HepG2 (cell line): ENCODE results near the gene INF2. TPM values are rescaled to one million over a fixed set of nuclear protein-coding genes. Genes with fewer than 3 reads are reported as not detected.

Source experiments
- KDM4B ChIP-seq: sonication (generic); formaldehyde crosslinking; IDR thresholded peaks from 2 replicates; pipeline ENCODE4 v1.4.0; 2020; ENCODE audit warnings: missing genetic modification reagents
- MTF1 ChIP-seq: sonication (generic); formaldehyde crosslinking; IDR thresholded peaks from 2 replicates; pipeline ENCODE4 v1.5.0; 2020; ENCODE audit warnings: missing genetic modification reagents
- MYNN ChIP-seq: sonication (generic); formaldehyde crosslinking; IDR thresholded peaks from 2 replicates; pipeline ENCODE4 v1.4.0; 2020; ENCODE audit warnings: mild to moderate bottlenecking, low read depth, missing genetic modification reagents
- PHF21A ChIP-seq: sonication (generic); formaldehyde crosslinking; IDR thresholded peaks from 2 replicates; pipeline ENCODE4 v1.5.0; 2020; ENCODE audit warnings: mild to moderate bottlenecking, missing genetic modification reagents
- SPEN ChIP-seq: sonication (generic); formaldehyde crosslinking; IDR thresholded peaks from 2 replicates; pipeline ENCODE4 v1.5.1; 2020; ENCODE audit warnings: low read depth, mild to moderate bottlenecking, missing genetic modification reagents
- ZBTB40 ChIP-seq, 2 experiments: fragments of 450-650 bp in 1 of 2; sonication (generic) in 1 of 2; formaldehyde crosslinking in 1 of 2; IDR thresholded peaks; 2 replicates each; pipeline versions ENCODE4 v1.6.1 to v1.8.0; 2016 to 2022; ENCODE audit warnings: antibody characterized with exemption in 1 of 2, mild to moderate bottlenecking in 1 of 2, missing genetic modification reagents in 1 of 2
- ZNF232 ChIP-seq: sonication (generic); formaldehyde crosslinking; IDR thresholded peaks from 2 replicates; pipeline ENCODE4 v1.4.0; 2020; ENCODE audit warnings: missing genetic modification reagents, borderline replicate concordance
- ZNF430 ChIP-seq: sonication (generic); formaldehyde crosslinking; IDR thresholded peaks from 2 replicates; pipeline ENCODE4 v1.9.0; 2021; ENCODE audit warnings: mild to moderate bottlenecking, missing genetic modification reagents
- ZNF441 ChIP-seq: sonication (generic); formaldehyde crosslinking; IDR thresholded peaks from 2 replicates; pipeline ENCODE4 v1.7.0; 2021; ENCODE audit warnings: missing genetic modification reagents, borderline replicate concordance
- ZNF709 ChIP-seq: sonication (generic); formaldehyde crosslinking; IDR thresholded peaks from 2 replicates; pipeline ENCODE4 v1.5.0; 2020; ENCODE audit warnings: mild to moderate bottlenecking, missing genetic modification reagents
- ZSCAN29 ChIP-seq: sonication (generic); formaldehyde crosslinking; conservative IDR thresholded peaks from 2 replicates; pipeline ENCODE4 v1.4.0; 2020; ENCODE audit warnings: mild to moderate bottlenecking, missing genetic modification reagents
- ZSCAN31 ChIP-seq: sonication (generic); formaldehyde crosslinking; IDR thresholded peaks from 2 replicates; pipeline ENCODE4 v1.5.0; 2020; ENCODE audit warnings: low read depth, mild to moderate bottlenecking, missing genetic modification reagents
- polyA plus RNA-seq, 8 experiments: library from polyadenylated mRNA; depleted of rRNA in 3 of 8; stranded (reverse) in 7 of 8; unstranded in 1 of 8; fragments of >200 nt; fragmentation: Illumina TruSeq in 4 of 8; extraction: Trizol in 4 of 8; gene quantifications; 2 replicates each; pipeline versions ENCODE4 v1.2.1 to v1.2.3, GENCODE V29; 2011 to 2016; ENCODE audit warnings: low read depth in 4 of 8, missing spikeins in 1 of 8, mixed read lengths in 1 of 8; ENCODE audit not compliant: insufficient read depth in 1 of 8
- total RNA-seq, 5 experiments: library from RNA; depleted of rRNA; stranded (reverse); fragments of >200 nt; fragmentation: Illumina TruSeq; extraction: Trizol; gene quantifications; 2 replicates each; pipeline ENCODE4 v1.2.3, GENCODE V29; 2016; ENCODE audit warnings: low read depth in 1 of 5
- TF ChIP-seq, protein P1 (sequence below): sonication (generic); formaldehyde crosslinking; IDR thresholded peaks from 2 replicates; pipeline ENCODE4 v1.4.0; 2020; ENCODE audit warnings: missing genetic modification reagents
- TF ChIP-seq, protein P2 (sequence below): sonication (generic); formaldehyde crosslinking; IDR thresholded peaks from 2 replicates; pipeline ENCODE4 v1.5.0; 2020; ENCODE audit warnings: missing genetic modification reagents, mild to moderate bottlenecking, borderline replicate concordance

The INF2 gene
- total and polyA plus RNA-seq, 2 of the 13 experiments (the other 11 are each of a cell fraction or from before 2014, with no cell fraction given) = 16.4 to 26.4 TPM

- TF ChIP-seq ZBTB40 (IDR thresholded peaks at IDR 0.05) (no peak), ZBTB40 (CRISPR knock-in tag; IDR thresholded peaks at IDR 0.05) (no peak), ZNF441 (CRISPR knock-in tag) (no peak), ZSCAN31 (CRISPR knock-in tag) (no peak), SPEN (0 out of 2 replicates have a peak, but pooled peaks have one; percentile 27), PHF21A (no peak), ZSCAN29 (CRISPR knock-in tag) (no peak), KDM4B (no peak), ZNF709 (no peak), MTF1 (CRISPR knock-in tag) (no peak), ZNF430 (CRISPR knock-in tag) (no peak), MYNN (CRISPR knock-in tag) (no peak), ZNF232 (CRISPR knock-in tag) (no peak)
- TF ChIP-seq, protein P1, sequence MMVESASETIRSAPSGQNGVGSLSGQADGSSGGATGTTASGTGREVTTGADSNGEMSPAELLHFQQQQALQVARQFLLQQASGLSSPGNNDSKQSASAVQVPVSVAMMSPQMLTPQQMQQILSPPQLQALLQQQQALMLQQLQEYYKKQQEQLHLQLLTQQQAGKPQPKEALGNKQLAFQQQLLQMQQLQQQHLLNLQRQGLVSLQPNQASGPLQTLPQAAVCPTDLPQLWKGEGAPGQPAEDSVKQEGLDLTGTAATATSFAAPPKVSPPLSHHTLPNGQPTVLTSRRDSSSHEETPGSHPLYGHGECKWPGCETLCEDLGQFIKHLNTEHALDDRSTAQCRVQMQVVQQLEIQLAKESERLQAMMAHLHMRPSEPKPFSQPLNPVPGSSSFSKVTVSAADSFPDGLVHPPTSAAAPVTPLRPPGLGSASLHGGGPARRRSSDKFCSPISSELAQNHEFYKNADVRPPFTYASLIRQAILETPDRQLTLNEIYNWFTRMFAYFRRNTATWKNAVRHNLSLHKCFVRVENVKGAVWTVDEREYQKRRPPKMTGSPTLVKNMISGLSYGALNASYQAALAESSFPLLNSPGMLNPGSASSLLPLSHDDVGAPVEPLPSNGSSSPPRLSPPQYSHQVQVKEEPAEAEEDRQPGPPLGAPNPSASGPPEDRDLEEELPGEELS (CRISPR knock-in tag) = no peak
- TF ChIP-seq, protein P2, sequence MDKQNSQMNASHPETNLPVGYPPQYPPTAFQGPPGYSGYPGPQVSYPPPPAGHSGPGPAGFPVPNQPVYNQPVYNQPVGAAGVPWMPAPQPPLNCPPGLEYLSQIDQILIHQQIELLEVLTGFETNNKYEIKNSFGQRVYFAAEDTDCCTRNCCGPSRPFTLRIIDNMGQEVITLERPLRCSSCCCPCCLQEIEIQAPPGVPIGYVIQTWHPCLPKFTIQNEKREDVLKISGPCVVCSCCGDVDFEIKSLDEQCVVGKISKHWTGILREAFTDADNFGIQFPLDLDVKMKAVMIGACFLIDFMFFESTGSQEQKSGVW (CRISPR knock-in tag) = no peak
Measured at GRCh38 chr14:104757681-104758392, 68.4 kb downstream of the INF2 start (continued).
